ENCODE data around the gene PTPRK. TPM values are rescaled to one million over a fixed set of nuclear protein-coding genes. Genes with fewer than 3 reads are reported as not detected.

Gene PTPRK
- total RNA-seq, 4 donors from 2014 or later, result 88.0 to 187 (median 136) TPM

GRCh38 chr6:128527375-128527774 is 7.0 kb upstream of the PTPRK start:
- 71 to 88% methylated on average over 1 of the region's 1 CpG for WGBS, 2 donors (ENCODE audit: low coverage in 1 of 2)
- in situ Hi-C loops (cut with MboI; ENCODE audit: low pct_ligation_motif_present in 1 of 4, low pct_unique_long_range_greater_than_20kb in 1 of 4, low sequenced_read_pairs in 3 of 4), result no loop called here
- no peak overlapping the region for H3K27ac ChIP-seq
- no peak for DNase-seq
- H3K4me3 ChIP-seq, result no peak overlapping the region
- H3K4me1 ChIP-seq, result no peaks in the 10 kb centered on the region
- no peaks in the 10 kb centered on the region for H3K36me3 ChIP-seq
- no peaks in the 10 kb centered on the region for H3K9me3 ChIP-seq
- H3K27me3 ChIP-seq, result no peaks in the 10 kb centered on the region
- TF ChIP-seq EP300 (IDR thresholded peaks at IDR 0.05; ENCODE audit: low read depth) (no peak), POLR2A (IDR thresholded peaks at IDR 0.05) (no peak), POLR2AphosphoS5 (IDR thresholded peaks at IDR 0.05) (no peak), CTCF (IDR thresholded peaks at IDR 0.05) (no peak)
- intact Hi-C loops (cut with DNase I; ENCODE audit: low total_unique reads), result no loop called here

GRCh38 chr6:128526152-128526914 is 5.9 kb upstream of the PTPRK start:
- no peak for DNase-seq
- 87 to 97% methylated on average over 4 to 5 of the region's 5 CpGs for WGBS, 2 donors (ENCODE audit: low coverage in 1 of 2)
- TF ChIP-seq EP300 (IDR thresholded peaks at IDR 0.05; ENCODE audit: low read depth) (no peak), POLR2A (IDR thresholded peaks at IDR 0.05) (no peak)
- Histone ChIP-seq H3K36me3 (no peaks in the 10 kb centered on the region), H3K27ac (no peak overlapping the region), H3K27me3 (no peaks in the 10 kb centered on the region), H3K9me3 (no peaks in the 10 kb centered on the region), H3K4me1 (peaks cover 0 to 3% (median 0%) of the 10 kb centered on the region in 4 donors), H3K4me3 (no peak overlapping the region)
- intact Hi-C loops (cut with DNase I; ENCODE audit: low total_unique reads), result no loop called here
- in situ Hi-C loops (cut with MboI; ENCODE audit: low pct_ligation_motif_present in 1 of 4, low pct_unique_long_range_greater_than_20kb in 1 of 4, low sequenced_read_pairs in 3 of 4), result no loop called here

DNA sequence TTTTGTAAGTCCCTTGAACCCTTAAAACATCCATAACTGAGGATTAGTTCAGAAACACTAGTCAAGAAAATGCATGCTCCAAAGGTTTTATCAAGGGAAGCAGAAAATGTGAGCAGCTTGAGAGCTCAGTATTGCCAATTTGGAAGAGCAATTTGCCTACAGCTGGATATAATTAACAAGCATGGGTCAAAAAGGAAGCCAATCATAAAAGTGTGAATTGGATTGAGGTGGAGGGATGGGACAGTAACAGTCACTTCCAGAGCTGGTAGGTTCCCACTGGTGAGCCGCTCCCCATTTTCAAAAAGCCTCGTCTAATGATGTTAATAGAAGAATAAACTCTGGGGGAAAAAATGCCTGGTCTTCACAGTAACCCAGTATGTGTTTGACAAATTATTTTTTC is 5.0 kb upstream of the PTPRK start:
- in situ Hi-C loops (cut with MboI; ENCODE audit: low pct_ligation_motif_present in 1 of 4, low pct_unique_long_range_greater_than_20kb in 1 of 4, low sequenced_read_pairs in 3 of 4), result no loop called here
- Histone ChIP-seq H3K9me3 (no peaks in the 10 kb centered on the region), H3K27me3 (no peaks in the 10 kb centered on the region), H3K4me1 (peaks cover 0 to 6% (median 0%) of the 10 kb centered on the region in 4 donors), H3K27ac (no peak overlapping the region), H3K4me3 (no peak overlapping the region), H3K36me3 (no peaks in the 10 kb centered on the region)
- DNase-seq, result no peak
- 92 to 96% methylated on average over 2 of the region's 2 CpGs for WGBS, 2 donors (ENCODE audit: low coverage in 1 of 2)
- intact Hi-C loops (cut with DNase I; ENCODE audit: low total_unique reads), result no loop called here
- TF ChIP-seq EP300 (IDR thresholded peaks at IDR 0.05; ENCODE audit: low read depth) (no peak), POLR2A (IDR thresholded peaks at IDR 0.05) (no peak), POLR2AphosphoS5 (IDR thresholded peaks at IDR 0.05) (no peak), CTCF (IDR thresholded peaks at IDR 0.05) (no peak)

GRCh38 chr6:128521282-128521632 is 858 bp upstream of the PTPRK start:
- no peaks in the 10 kb centered on the region for H3K36me3 ChIP-seq
- WGBS, 2 donors (ENCODE audit: low coverage in 1 of 2), result 35 to 42% methylated on average over 2 of the region's 2 CpGs
- in situ Hi-C loops (cut with MboI; ENCODE audit: low pct_ligation_motif_present in 1 of 4, low pct_unique_long_range_greater_than_20kb in 1 of 4, low sequenced_read_pairs in 3 of 4) (loop anchor here in 1 of 4 donors (25.0 kb wide), 1 partner anchor 184 kb away; no protein-coding TSS in a partner anchor), intact Hi-C loops (cut with DNase I; ENCODE audit: low total_unique reads) (no loop called here)
- peaks cover 7 to 26% (median 15%) of the 10 kb centered on the region in 4 donors for H3K4me1 ChIP-seq
- H3K27me3 ChIP-seq, result peaks cover 4% of the 10 kb centered on the region
- no peaks in the 10 kb centered on the region for H3K9me3 ChIP-seq
- peak overlapping the region in 3 of 4 donors; percentile 84 to 89 (median 87) for H3K4me3 ChIP-seq
- TF ChIP-seq EP300 (IDR thresholded peaks at IDR 0.05; ENCODE audit: low read depth) (no peak), CTCF (IDR thresholded peaks at IDR 0.05) (no peak), POLR2A (IDR thresholded peaks at IDR 0.05) (no peak)
- no peak for DNase-seq
- peak overlapping the region; percentile 94 to 97 (median 96) for H3K27ac ChIP-seq

Measured in transverse colon (tissue), 4 donors.